ENCODE data around the gene BCAP29. TPM values are rescaled to one million over a fixed set of nuclear protein-coding genes. Genes with fewer than 3 reads are reported as not detected.

Gene BCAP29
- total RNA-seq, 2 donors from 2014 or later = 39.5 to 46.0 TPM

DNA sequence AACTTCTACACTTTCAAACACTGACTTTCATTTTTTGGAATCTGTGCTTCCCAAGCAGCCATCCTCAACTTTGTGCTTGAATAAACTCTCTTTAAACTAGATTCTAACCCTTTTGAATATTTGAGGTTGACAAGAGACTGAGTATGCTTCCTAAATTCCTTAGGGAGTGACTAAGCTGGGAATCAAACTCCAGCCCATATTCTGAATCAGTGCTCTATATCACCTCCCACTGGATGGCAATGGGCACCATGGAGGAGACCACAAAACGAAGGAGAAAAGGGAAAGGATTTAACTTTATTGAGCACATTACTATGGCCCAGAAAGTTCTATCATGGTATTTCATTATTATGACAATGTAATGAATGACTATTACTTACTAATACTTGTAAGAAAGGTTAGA, 63.4 kb downstream of the BCAP29 start:
- TF ChIP-seq, protein P1, sequence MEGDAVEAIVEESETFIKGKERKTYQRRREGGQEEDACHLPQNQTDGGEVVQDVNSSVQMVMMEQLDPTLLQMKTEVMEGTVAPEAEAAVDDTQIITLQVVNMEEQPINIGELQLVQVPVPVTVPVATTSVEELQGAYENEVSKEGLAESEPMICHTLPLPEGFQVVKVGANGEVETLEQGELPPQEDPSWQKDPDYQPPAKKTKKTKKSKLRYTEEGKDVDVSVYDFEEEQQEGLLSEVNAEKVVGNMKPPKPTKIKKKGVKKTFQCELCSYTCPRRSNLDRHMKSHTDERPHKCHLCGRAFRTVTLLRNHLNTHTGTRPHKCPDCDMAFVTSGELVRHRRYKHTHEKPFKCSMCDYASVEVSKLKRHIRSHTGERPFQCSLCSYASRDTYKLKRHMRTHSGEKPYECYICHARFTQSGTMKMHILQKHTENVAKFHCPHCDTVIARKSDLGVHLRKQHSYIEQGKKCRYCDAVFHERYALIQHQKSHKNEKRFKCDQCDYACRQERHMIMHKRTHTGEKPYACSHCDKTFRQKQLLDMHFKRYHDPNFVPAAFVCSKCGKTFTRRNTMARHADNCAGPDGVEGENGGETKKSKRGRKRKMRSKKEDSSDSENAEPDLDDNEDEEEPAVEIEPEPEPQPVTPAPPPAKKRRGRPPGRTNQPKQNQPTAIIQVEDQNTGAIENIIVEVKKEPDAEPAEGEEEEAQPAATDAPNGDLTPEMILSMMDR (conservative IDR thresholded peaks at IDR 0.05) = peak; percentile 46
- H3K27ac ChIP-seq (ENCODE audit: low read depth, low read length) = no peak overlapping the region
- peaks cover 2% of the 10 kb centered on the region for H3K9me3 Mint-ChIP-seq
- no peak for DNase-seq
- no peak overlapping the region for H3K27ac Mint-ChIP-seq
- H3K27me3 ChIP-seq (ENCODE audit: control insufficient read depth, insufficient read depth, low read length, poor library complexity, severe bottlenecking) = no peaks in the 10 kb centered on the region
- H3K36me3 Mint-ChIP-seq (ENCODE audit: low read depth) = no peaks in the 10 kb centered on the region
- H3K9ac ChIP-seq (ENCODE audit: extremely low read depth, low read length, poor library complexity, severe bottlenecking) = no peak overlapping the region
- H3K36me3 ChIP-seq (ENCODE audit: control insufficient read depth, insufficient read depth, low read length) = no peaks in the 10 kb centered on the region
- H3K27me3 Mint-ChIP-seq (ENCODE audit: insufficient read depth) = peaks cover 3% of the 10 kb centered on the region
- WGBS, 2 experiments (ENCODE audit: insufficient coverage in 1 of 2, insufficient read length in 1 of 2) = 27% methylated on average over 1 of the region's 1 CpG; no CpG with 5 or more reads in 1 of the 2 experiments
- no peaks in the 10 kb centered on the region for H3K4me1 Mint-ChIP-seq
- no peak overlapping the region for H3K4me3 ChIP-seq (ENCODE audit: low read length)
- no peaks in the 10 kb centered on the region for H3K9me3 ChIP-seq (ENCODE audit: control insufficient read depth, low read length)
- no peak overlapping the region for H3K4me3 Mint-ChIP-seq
- no peaks in the 10 kb centered on the region for H3K4me1 ChIP-seq (ENCODE audit: control insufficient read depth, insufficient read depth, low read length)

DNA sequence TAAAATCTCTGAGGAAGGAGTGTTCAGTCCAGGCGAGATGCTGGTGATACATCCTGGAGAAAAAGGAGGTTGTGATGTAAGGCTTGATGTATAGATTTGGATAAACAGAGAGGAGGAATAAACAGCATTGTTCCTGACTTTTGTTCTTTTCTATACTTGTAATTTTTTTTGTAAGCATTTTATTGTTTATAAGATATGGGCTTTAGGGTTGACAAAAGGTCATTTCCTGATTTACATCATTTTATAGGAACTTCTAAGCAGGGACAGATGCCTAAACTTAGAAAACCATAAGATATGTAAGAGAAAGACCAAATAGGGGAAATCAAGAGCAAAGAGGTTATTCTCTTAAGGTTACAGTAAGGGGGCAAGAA, 63.9 kb downstream of the BCAP29 start:
- 88% methylated on average over 1 of the region's 1 CpG; no CpG with 5 or more reads in 1 of the 2 experiments for WGBS, 2 experiments (ENCODE audit: insufficient coverage in 1 of 2, insufficient read length in 1 of 2)
- Histone ChIP-seq H3K27me3 (ENCODE audit: control insufficient read depth, insufficient read depth, low read length, poor library complexity, severe bottlenecking) (no peaks in the 10 kb centered on the region), H3K36me3 (ENCODE audit: control insufficient read depth, insufficient read depth, low read length) (no peaks in the 10 kb centered on the region), H3K9me3 (ENCODE audit: control insufficient read depth, low read length) (no peaks in the 10 kb centered on the region), H3K9ac (ENCODE audit: extremely low read depth, low read length, poor library complexity, severe bottlenecking) (no peak overlapping the region), H3K4me3 (ENCODE audit: low read length) (no peak overlapping the region), H3K4me1 (ENCODE audit: control insufficient read depth, insufficient read depth, low read length) (no peaks in the 10 kb centered on the region), H3K27ac (ENCODE audit: low read depth, low read length) (no peak overlapping the region)
- H3K4me3 Mint-ChIP-seq = no peak overlapping the region
- H3K27me3 Mint-ChIP-seq (ENCODE audit: insufficient read depth) = peaks cover 3% of the 10 kb centered on the region
- H3K27ac Mint-ChIP-seq = no peak overlapping the region
- no peaks in the 10 kb centered on the region for H3K36me3 Mint-ChIP-seq (ENCODE audit: low read depth)
- TF ChIP-seq, protein P1 (conservative IDR thresholded peaks at IDR 0.05) = no peak
- DNase-seq = no peak
- peaks cover 2% of the 10 kb centered on the region for H3K9me3 Mint-ChIP-seq
- no peaks in the 10 kb centered on the region for H3K4me1 Mint-ChIP-seq

DNA sequence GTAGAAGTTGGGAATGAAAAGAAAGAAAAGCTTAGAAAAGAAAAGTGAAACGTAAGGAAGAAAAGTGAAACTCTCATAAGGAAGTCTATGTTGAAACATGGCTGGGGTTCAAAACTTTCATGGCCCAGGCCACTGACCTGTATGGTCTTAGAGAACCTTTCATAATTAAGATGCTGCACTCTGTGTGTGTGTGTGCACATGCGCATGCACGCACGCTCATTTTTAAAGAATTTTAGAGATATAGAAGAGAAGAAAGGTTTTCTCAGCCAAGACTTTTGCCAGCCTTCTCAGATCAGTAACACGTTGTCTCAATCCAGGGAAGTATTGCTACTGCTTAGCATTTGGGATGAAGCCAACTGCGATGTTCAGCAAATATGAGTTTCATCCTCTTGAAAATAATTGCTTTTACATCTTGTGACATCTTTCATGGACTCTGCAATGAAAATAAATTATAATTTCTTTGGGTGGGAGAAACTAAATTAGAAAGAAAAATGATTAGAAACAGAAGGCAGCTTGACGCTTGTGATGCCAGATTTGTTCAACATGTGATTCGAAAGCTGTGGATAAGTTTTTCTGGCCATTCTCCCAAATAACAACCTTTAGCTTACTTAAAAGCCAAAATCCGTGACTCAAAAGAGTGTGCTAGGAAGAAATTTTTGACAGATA, 64.4 kb downstream of the BCAP29 start:
- Histone ChIP-seq H3K27ac (ENCODE audit: low read depth, low read length) (no peak overlapping the region), H3K4me3 (ENCODE audit: low read length) (no peak overlapping the region), H3K27me3 (ENCODE audit: control insufficient read depth, insufficient read depth, low read length, poor library complexity, severe bottlenecking) (no peaks in the 10 kb centered on the region), H3K4me1 (ENCODE audit: control insufficient read depth, insufficient read depth, low read length) (no peaks in the 10 kb centered on the region), H3K36me3 (ENCODE audit: control insufficient read depth, insufficient read depth, low read length) (no peaks in the 10 kb centered on the region), H3K9me3 (ENCODE audit: control insufficient read depth, low read length) (no peaks in the 10 kb centered on the region), H3K9ac (ENCODE audit: extremely low read depth, low read length, poor library complexity, severe bottlenecking) (no peak overlapping the region)
- H3K27me3 Mint-ChIP-seq (ENCODE audit: insufficient read depth) = peaks cover 6% of the 10 kb centered on the region
- peaks cover 2% of the 10 kb centered on the region for H3K9me3 Mint-ChIP-seq
- H3K27ac Mint-ChIP-seq = no peak overlapping the region
- H3K4me3 Mint-ChIP-seq = no peak overlapping the region
- WGBS, 2 experiments (ENCODE audit: insufficient coverage in 1 of 2, insufficient read length in 1 of 2) = 87 to 96% methylated on average over 5 to 9 of the region's 9 CpGs
- TF ChIP-seq, protein P1 (conservative IDR thresholded peaks at IDR 0.05) = no peak
- no peaks in the 10 kb centered on the region for H3K4me1 Mint-ChIP-seq
- no peak for DNase-seq
- H3K36me3 Mint-ChIP-seq (ENCODE audit: low read depth) = no peaks in the 10 kb centered on the region
